HEK293 (cell line): ENCODE results near the gene ZNF473.

Experiments
- CTCF ChIA-PET: fragments of 350-600 bp; formaldehyde crosslinking; extraction: SDS; loops from one replicate; lab custom pipeline; 2021; ENCODE audit warnings: antibody characterized with exemption; lab: Yijun Ruan, JAX
- POLR2A ChIA-PET: fragments of 300-600 bp; formaldehyde crosslinking; extraction: SDS; loops from one replicate; lab custom pipeline; 2020; ENCODE audit warnings: antibody characterized with exemption, inconsistent platforms; lab: Yijun Ruan, JAX
- H3K27ac ChIP-seq: fragments of 200-500 bp; sonication (Bioruptor generic); 2 replicates; pipeline ENCODE4 v1.5.1; 2014; ENCODE audit warnings: low read depth, low read length, control low read depth, inconsistent platforms; ENCODE audit errors: extremely low read depth
- H3K36me3 ChIP-seq, 2 experiments: fragments of 200-500 bp in 1 of 2; sonication (Bioruptor generic) in 1 of 2; 1 replicate in 1 of 2; 2 replicates in 1 of 2; pipeline ENCODE4 v1.5.1; 2014 to 2017; ENCODE audit warnings: inconsistent platforms in 2 of 2, low read length in 2 of 2; ENCODE audit not compliant: control insufficient read depth in 2 of 2, insufficient read depth in 1 of 2
- H3K4me1 ChIP-seq: fragments of 200-500 bp; sonication (Bioruptor generic); 2 replicates; pipeline ENCODE4 v1.5.1; 2014; ENCODE audit warnings: mild to moderate bottlenecking, low read length, inconsistent platforms; ENCODE audit not compliant: control insufficient read depth, insufficient read depth
- H3K4me3 ChIP-seq: 2 replicates; pipeline ENCODE4 v1.5.1; 2011; ENCODE audit warnings: low read depth, mild to moderate bottlenecking, control low read depth, low read length, moderate library complexity
- H3K9me3 ChIP-seq: fragments of 200-500 bp; sonication (Bioruptor generic); 2 replicates; pipeline ENCODE4 v1.5.1; 2014; ENCODE audit warnings: low read depth, low read length, inconsistent platforms; ENCODE audit not compliant: control insufficient read depth, insufficient read depth
- GFI1B ChIP-seq: fragments of 450-650 bp; formaldehyde crosslinking; IDR thresholded peaks from 2 replicates; pipeline ENCODE4 v1.5.1; 2016; ENCODE audit warnings: missing biosample characterization, missing genetic modification characterization
- IKZF3 ChIP-seq: fragments of 450-650 bp; IDR thresholded peaks from 2 replicates; pipeline ENCODE4 v1.5.0; 2018; ENCODE audit warnings: missing biosample characterization, mild to moderate bottlenecking, missing genetic modification characterization, moderate library complexity
- MZF1 ChIP-seq: fragments of 450-650 bp; formaldehyde crosslinking; IDR thresholded peaks from 2 replicates; pipeline ENCODE4 v1.5.1; 2017; ENCODE audit warnings: missing biosample characterization, missing genetic modification characterization, borderline replicate concordance
- TRIM28 ChIP-seq: IDR thresholded peaks from 2 replicates; pipeline ENCODE4 v1.6.1; 2011; ENCODE audit warnings: low read length, control low read depth, borderline replicate concordance
- ZNF121 ChIP-seq: fragments of 450-650 bp; formaldehyde crosslinking; IDR thresholded peaks from 2 replicates; pipeline ENCODE4 v1.5.1; 2016; ENCODE audit warnings: missing biosample characterization, missing genetic modification characterization
- ZNF132 ChIP-seq: fragments of 450-650 bp; formaldehyde crosslinking; IDR thresholded peaks from 2 replicates; pipeline ENCODE4 v1.5.1; 2017; ENCODE audit warnings: missing biosample characterization, missing genetic modification characterization, borderline replicate concordance
- ZNF266 ChIP-seq: fragments of 450-650 bp; formaldehyde crosslinking; IDR thresholded peaks from 2 replicates; pipeline ENCODE4 v1.5.1; 2016; ENCODE audit warnings: missing biosample characterization, missing genetic modification characterization, low read depth
- ZNF292 ChIP-seq: fragments of 450-650 bp; formaldehyde crosslinking; IDR thresholded peaks from 2 replicates; pipeline ENCODE4 v1.5.1; 2016; ENCODE audit warnings: low read depth, missing biosample characterization, missing genetic modification characterization, borderline replicate concordance
- ZNF37A ChIP-seq: fragments of 450-650 bp; IDR thresholded peaks from 2 replicates; pipeline ENCODE4 v1.5.1; 2018; ENCODE audit warnings: missing biosample characterization, missing genetic modification characterization
- ZNF426 ChIP-seq: fragments of 450-650 bp; formaldehyde crosslinking; IDR thresholded peaks from 2 replicates; pipeline ENCODE4 v1.5.1; 2017; ENCODE audit warnings: missing biosample characterization, missing genetic modification characterization, mild to moderate bottlenecking, inconsistent platforms, moderate library complexity
- ZNF48 ChIP-seq: fragments of 450-650 bp; formaldehyde crosslinking; IDR thresholded peaks from 2 replicates; pipeline ENCODE4 v1.5.1; 2016; ENCODE audit warnings: missing biosample characterization, missing genetic modification characterization
- ZNF626 ChIP-seq: fragments of 450-650 bp; sonication (Bioruptor Pico); formaldehyde crosslinking; IDR thresholded peaks from 2 replicates; pipeline ENCODE4 v1.5.1; 2018; ENCODE audit warnings: missing biosample characterization, missing genetic modification characterization, inconsistent platforms
- ZNF629 ChIP-seq: fragments of 450-650 bp; formaldehyde crosslinking; IDR thresholded peaks from 2 replicates; pipeline ENCODE4 v1.5.1; 2017; ENCODE audit warnings: missing biosample characterization, missing genetic modification characterization
- ZNF658 ChIP-seq: fragments of 450-650 bp; formaldehyde crosslinking; IDR thresholded peaks from 2 replicates; pipeline ENCODE4; 2016; ENCODE audit warnings: missing biosample characterization, missing genetic modification characterization
- ZNF660 ChIP-seq: fragments of 450-650 bp; IDR thresholded peaks from 2 replicates; pipeline ENCODE4 v1.5.1; 2018; ENCODE audit warnings: missing biosample characterization, mild to moderate bottlenecking, missing genetic modification characterization
- TF ChIP-seq, protein P1 (sequence below): fragments of 450-650 bp; formaldehyde crosslinking; IDR thresholded peaks from 2 replicates; pipeline ENCODE4 v1.5.0; 2017; ENCODE audit warnings: missing biosample characterization, missing genetic modification characterization, borderline replicate concordance
- TF ChIP-seq, protein P2 (sequence below): fragments of 450-650 bp; formaldehyde crosslinking; IDR thresholded peaks from 2 replicates; pipeline ENCODE4 v1.5.1; 2016; ENCODE audit warnings: missing biosample characterization, missing genetic modification characterization
- TF ChIP-seq, protein P3 (sequence below): fragments of 450-650 bp; formaldehyde crosslinking; IDR thresholded peaks from 2 replicates; pipeline ENCODE4; 2016; ENCODE audit warnings: missing biosample characterization, missing genetic modification characterization
- TF ChIP-seq, protein P4 (sequence below): fragments of 450-650 bp; formaldehyde crosslinking; IDR thresholded peaks from 2 replicates; pipeline ENCODE4 v1.5.1; 2016; ENCODE audit warnings: missing biosample characterization, missing genetic modification characterization

The ZNF473 gene

DNA sequence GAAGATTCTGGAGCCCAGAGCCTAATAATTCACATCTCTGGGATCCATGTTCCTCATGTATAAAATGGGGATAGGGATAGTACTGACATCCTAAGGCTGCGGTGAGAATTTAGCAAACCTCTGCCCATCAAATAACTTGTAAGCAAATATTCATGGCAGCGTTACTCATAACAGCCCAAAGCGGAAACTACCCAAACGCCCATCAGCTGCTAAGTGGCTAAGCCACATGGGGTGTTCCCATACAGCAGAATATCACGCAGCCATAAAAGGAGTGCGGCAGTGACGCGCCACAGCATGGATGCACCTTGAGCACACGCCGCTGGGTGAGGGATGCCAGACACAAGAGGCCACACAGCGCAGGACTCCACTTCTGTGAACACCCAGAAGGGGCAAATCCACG lies 20.4 kb upstream of the ZNF473 start (continued):
- TF ChIP-seq, protein P1, sequence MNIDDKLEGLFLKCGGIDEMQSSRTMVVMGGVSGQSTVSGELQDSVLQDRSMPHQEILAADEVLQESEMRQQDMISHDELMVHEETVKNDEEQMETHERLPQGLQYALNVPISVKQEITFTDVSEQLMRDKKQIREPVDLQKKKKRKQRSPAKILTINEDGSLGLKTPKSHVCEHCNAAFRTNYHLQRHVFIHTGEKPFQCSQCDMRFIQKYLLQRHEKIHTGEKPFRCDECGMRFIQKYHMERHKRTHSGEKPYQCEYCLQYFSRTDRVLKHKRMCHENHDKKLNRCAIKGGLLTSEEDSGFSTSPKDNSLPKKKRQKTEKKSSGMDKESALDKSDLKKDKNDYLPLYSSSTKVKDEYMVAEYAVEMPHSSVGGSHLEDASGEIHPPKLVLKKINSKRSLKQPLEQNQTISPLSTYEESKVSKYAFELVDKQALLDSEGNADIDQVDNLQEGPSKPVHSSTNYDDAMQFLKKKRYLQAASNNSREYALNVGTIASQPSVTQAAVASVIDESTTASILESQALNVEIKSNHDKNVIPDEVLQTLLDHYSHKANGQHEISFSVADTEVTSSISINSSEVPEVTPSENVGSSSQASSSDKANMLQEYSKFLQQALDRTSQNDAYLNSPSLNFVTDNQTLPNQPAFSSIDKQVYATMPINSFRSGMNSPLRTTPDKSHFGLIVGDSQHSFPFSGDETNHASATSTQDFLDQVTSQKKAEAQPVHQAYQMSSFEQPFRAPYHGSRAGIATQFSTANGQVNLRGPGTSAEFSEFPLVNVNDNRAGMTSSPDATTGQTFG (tag by site-specific recombination), result no peak
- TF ChIP-seq ZNF292 (tag by site-specific recombination) (no peak), ZNF626 (tag by site-specific recombination) (no peak), ZNF629 (tag by site-specific recombination) (no peak), GFI1B (tag by site-specific recombination) (no peak)
- TF ChIP-seq, protein P2, sequence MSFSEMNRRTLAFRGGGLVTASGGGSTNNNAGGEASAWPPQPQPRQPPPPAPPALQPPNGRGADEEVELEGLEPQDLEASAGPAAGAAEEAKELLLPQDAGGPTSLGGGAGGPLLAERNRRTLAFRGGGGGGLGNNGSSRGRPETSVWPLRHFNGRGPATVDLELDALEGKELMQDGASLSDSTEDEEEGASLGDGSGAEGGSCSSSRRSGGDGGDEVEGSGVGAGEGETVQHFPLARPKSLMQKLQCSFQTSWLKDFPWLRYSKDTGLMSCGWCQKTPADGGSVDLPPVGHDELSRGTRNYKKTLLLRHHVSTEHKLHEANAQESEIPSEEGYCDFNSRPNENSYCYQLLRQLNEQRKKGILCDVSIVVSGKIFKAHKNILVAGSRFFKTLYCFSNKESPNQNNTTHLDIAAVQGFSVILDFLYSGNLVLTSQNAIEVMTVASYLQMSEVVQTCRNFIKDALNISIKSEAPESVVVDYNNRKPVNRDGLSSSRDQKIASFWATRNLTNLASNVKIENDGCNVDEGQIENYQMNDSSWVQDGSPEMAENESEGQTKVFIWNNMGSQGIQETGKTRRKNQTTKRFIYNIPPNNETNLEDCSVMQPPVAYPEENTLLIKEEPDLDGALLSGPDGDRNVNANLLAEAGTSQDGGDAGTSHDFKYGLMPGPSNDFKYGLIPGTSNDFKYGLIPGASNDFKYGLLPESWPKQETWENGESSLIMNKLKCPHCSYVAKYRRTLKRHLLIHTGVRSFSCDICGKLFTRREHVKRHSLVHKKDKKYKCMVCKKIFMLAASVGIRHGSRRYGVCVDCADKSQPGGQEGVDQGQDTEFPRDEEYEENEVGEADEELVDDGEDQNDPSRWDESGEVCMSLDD, result no peak

DNA sequence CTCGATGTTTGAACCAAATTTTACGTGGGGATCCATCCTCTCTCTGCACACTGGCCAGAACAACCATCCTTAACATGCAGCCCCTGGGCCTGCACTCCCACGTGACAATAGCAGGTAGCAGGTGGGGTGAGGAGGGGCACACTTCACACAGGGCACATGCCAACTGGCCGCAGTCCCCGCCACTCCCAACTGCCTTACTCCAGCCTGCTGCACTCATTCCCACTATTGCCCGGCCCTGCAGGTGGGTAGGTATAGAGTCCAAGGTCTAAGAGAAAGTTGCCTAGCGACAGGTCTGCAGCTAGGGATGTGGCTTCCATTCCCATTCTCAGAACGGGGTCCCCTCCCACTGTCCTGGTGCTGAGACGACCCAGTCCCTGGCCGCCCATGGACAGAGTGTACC lies 18.6 kb upstream of the ZNF473 start:
- TF ChIP-seq ZNF132 (no peak), ZNF37A (tag by site-specific recombination) (no peak), ZNF658 (tag by site-specific recombination) (no peak), ZNF266 (tag by site-specific recombination) (no peak)
- TF ChIP-seq, protein P3, sequence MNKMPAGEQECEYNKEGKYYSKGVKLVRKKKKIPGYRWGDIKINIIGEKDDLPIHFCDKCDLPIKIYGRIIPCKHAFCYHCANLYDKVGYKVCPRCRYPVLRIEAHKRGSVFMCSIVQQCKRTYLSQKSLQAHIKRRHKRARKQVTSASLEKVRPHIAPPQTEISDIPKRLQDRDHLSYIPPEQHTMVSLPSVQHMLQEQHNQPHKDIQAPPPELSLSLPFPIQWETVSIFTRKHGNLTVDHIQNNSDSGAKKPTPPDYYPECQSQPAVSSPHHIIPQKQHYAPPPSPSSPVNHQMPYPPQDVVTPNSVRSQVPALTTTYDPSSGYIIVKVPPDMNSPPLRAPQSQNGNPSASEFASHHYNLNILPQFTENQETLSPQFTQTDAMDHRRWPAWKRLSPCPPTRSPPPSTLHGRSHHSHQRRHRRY, result no peak
- TF ChIP-seq, protein P4, sequence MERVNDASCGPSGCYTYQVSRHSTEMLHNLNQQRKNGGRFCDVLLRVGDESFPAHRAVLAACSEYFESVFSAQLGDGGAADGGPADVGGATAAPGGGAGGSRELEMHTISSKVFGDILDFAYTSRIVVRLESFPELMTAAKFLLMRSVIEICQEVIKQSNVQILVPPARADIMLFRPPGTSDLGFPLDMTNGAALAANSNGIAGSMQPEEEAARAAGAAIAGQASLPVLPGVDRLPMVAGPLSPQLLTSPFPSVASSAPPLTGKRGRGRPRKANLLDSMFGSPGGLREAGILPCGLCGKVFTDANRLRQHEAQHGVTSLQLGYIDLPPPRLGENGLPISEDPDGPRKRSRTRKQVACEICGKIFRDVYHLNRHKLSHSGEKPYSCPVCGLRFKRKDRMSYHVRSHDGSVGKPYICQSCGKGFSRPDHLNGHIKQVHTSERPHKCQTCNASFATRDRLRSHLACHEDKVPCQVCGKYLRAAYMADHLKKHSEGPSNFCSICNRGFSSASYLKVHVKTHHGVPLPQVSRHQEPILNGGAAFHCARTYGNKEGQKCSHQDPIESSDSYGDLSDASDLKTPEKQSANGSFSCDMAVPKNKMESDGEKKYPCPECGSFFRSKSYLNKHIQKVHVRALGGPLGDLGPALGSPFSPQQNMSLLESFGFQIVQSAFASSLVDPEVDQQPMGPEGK (tag by site-specific recombination), result no peak
- TF ChIP-seq, all 188 proteins: peak for 0
- peaks cover 5% of the 10 kb centered on the region; the same call in 1 of the 2 replicates for H3K4me1 ChIP-seq
- CTCF ChIA-PET, result interaction anchor here (0.6 kb wide), 1 partner anchor 27 kb away, joined by 3 read pairs; no protein-coding TSS in a partner anchor
- H3K9me3 ChIP-seq, result no peaks in the 10 kb centered on the region
- no peak overlapping the region for H3K27ac ChIP-seq
- POLR2A ChIA-PET, result interaction anchor here (0.6 kb wide), 1 partner anchor 21 kb away, joined by 4 read pairs; no protein-coding TSS in a partner anchor
- no peak overlapping the region for H3K4me3 ChIP-seq
- peaks cover 30 to 68% of the 10 kb centered on the region in 2 experiments for H3K36me3 ChIP-seq

DNA sequence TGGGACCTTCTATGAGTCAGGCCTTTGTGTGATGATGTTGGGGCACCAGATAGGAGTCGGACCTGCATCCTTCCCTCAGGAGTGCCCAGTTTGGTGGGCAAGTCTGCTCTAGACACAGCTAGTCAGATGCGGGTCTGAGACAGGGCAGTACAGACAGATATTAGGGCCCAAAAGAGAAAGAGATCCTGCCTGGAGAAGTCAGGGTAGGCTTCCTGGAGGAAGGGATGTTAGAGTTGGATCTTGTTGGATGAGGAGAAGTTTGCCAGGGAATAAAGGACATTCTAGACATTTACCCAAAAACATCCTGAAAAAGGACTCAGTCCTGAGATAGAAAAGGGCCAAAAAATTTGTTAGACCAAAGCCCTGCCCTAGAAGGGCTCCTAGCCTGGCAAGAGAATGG lies 17.9 kb upstream of the ZNF473 start:
- Histone ChIP-seq H3K27ac (no peak overlapping the region), H3K36me3 (peaks cover 32 to 63% of the 10 kb centered on the region in 2 experiments), H3K9me3 (no peaks in the 10 kb centered on the region), H3K4me3 (no peak overlapping the region), H3K4me1 (peaks cover 5% of the 10 kb centered on the region; the same call in 1 of the 2 replicates)
- TF ChIP-seq, protein P3, result no peak
- TF ChIP-seq, protein P1 (tag by site-specific recombination), result no peak
- TF ChIP-seq ZNF48 (tag by site-specific recombination) (no peak), ZNF660 (tag by site-specific recombination) (no peak), ZNF121 (tag by site-specific recombination) (no peak), MZF1 (no peak), ZNF426 (tag by site-specific recombination) (no peak), IKZF3 (no peak), TRIM28 (no peak)
- ChIA-PET CTCF (interaction anchor here (1.0 kb wide), 1 partner anchor 9 kb away, joined by 4 read pairs; no protein-coding TSS in a partner anchor), POLR2A (interaction anchor here (0.6 kb wide), 1 partner anchor 20 kb away, joined by 4 read pairs; no protein-coding TSS in a partner anchor)
